GM10266 (cell line): Measurements from ENCODE around the gene PACS1.

ENCODE experiments used
- DNase-seq: peaks from one replicate; pipeline ENCODE4 v3.0.0; 2012; ENCODE audit errors: extremely low spot score
- TF ChIP-seq, protein P1 (sequence below): IDR thresholded peaks from 2 replicates; pipeline ENCODE4 v1.5.1; 2012; ENCODE audit warnings: mild to moderate bottlenecking, low read depth; ENCODE audit not compliant: control insufficient read depth, insufficient read depth; ENCODE audit errors: missing control alignments

Gene PACS1

DNA sequence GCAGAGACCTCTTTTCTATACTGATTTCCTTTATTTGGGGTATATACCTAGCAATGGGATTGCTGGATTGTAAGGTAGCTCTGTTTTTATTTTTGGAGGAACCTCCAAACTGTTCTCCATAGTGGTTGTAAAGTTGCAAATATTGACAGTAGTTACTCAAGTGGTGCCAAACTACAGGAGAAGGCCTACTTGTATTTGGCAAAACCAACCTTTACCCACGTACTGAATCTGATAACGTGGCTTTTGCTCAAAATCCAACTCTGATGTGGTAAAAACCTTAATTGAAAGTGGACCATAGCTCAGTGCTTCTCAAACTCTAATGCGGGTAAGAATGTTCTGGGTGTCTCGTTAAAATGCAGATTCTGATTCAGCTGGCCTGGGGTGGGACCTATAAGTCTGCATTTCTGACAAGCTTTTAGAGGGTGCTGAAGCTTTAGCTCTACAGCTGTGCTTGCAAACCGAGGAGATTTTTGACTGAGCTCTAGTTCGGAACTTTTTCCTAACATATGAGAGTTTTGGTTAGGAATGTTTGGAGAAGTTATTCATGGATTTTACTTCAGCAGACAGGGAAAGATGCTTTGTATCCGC is 69.8 kb downstream of the PACS1 start:
- TF ChIP-seq, protein P1, sequence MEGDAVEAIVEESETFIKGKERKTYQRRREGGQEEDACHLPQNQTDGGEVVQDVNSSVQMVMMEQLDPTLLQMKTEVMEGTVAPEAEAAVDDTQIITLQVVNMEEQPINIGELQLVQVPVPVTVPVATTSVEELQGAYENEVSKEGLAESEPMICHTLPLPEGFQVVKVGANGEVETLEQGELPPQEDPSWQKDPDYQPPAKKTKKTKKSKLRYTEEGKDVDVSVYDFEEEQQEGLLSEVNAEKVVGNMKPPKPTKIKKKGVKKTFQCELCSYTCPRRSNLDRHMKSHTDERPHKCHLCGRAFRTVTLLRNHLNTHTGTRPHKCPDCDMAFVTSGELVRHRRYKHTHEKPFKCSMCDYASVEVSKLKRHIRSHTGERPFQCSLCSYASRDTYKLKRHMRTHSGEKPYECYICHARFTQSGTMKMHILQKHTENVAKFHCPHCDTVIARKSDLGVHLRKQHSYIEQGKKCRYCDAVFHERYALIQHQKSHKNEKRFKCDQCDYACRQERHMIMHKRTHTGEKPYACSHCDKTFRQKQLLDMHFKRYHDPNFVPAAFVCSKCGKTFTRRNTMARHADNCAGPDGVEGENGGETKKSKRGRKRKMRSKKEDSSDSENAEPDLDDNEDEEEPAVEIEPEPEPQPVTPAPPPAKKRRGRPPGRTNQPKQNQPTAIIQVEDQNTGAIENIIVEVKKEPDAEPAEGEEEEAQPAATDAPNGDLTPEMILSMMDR, result no peak
- no peak for DNase-seq

DNA sequence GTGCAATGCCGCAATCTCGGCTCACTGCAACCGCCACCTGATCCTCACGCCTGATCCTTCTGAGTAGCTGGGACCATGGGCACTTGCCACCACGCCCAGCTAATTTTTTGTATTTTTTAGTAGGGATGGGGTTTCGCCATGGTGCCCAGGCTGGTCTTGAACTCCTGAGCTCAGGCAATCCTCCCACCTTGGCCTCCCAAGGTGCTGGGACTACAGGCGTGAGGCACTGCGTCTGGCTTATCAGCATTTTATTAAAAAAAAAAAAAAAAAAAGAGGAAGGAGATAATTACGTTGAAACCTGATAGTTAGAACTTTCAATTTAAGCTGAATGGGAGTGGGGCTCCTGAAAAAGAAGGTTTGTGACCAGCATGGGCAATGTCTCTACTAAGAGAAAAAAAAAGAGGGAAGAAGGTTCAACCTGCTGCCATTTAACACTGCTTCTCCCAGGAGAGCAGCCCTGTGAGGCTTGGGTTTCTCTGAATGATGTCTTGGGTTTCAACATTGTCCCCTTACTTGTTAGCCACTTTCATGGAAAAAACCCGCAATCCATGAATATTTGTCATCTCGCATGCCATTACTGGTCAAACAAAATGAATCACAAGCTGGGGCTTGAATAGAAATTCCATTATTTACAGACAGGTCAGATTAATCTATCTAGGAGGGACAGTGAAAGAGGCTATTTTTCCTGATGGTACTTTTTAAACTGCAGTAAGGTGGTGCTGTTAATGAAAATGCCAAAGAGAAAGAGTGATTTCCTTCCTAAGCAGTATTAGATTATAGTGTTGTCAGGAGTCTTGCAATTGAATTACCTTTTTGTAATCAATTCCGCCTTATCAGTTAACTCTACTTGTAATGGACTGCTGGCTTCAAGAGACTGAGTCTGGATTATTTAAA is 72.5 kb downstream of the PACS1 start:
- no peak for DNase-seq
- TF ChIP-seq, protein P1, result no peak

DNA sequence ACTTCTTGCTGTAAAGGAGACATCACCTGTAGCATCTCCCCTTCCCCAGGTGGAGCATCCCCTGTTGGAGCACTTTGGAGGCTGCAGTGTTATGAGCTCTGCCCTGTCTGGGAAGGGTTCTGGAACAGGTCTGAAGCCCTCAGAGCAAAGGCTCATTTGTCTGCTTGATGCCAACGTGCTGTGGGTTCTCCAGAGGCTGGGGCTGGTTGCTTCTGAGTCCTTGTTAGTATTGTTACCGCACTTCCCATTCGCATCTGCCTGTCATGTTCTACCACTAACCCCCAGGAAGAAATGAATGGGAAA is 73.1 kb downstream of the PACS1 start:
- TF ChIP-seq, protein P1, result no peak
- no peak for DNase-seq

DNA sequence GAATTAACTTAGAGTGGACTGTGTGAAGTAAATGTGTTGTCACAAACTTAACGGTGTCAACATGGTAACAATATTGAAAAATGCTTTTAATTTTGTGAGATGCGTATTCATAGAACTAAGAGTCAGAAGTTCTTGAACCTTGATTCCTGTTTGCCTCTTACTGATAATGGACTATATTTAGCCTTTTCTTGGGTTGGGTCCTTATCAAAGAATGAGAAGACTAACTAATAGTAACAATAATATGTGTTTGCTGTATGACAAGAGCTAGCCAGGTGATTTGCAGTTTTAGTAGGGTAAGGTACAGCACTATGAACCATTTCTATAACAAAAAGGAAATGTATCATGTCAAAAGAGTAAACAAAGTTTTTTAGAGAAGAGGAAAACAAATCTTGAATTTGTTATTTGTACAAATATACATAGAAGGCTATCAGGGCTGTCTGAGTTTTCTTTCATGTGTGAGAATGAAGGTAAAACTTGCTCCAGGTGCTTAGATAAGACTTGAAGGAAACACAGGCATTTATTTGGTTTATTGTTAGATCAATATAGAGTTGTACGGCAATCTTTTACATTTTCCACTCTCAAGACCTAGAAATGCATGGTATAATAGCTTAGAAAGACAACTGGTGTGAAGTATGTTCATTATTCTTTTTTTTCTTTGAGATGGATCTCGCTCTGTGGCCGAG is 74.1 kb downstream of the PACS1 start:
- no peak for DNase-seq
- TF ChIP-seq, protein P1, result no peak

DNA sequence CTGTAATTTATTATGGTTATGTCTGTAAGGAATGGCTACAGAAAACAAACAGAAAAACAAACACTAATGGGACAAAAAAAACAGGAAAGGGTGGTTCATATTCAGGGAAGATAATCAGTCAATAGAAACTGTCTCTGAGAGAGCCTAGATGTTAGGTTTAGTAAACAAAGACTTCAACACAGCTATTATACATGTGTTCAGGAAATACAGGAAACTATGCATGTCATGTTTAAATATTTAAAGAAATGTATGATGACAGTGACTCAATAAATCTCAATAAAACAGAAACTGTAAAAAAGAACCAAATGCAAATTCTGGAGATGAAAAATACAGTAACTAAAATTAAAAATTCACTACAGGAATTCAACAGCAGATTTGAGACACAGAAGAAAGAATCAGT is 76.0 kb downstream of the PACS1 start:
- DNase-seq, result no peak
- TF ChIP-seq, protein P1, result no peak

DNA sequence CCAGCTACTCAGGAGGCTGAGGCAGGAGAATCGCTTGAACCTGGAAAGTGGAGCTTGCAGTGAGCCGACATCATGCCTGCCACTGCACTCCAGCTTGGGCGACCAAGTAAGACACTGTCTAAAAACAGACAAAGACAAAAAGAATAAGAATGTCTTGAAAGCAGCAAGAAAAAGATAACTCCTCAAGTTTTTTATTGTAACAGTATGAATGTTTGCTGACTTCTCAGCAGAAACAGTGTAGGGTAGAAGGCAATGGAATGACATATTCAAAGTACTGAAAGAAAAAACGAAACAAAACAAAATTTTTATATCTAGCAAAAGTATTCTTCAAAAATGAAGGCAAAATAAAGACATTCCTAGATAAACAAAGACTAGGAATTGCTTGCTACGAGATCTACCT is 76.9 kb downstream of the PACS1 start:
- TF ChIP-seq, protein P1, result no peak
- no peak for DNase-seq

DNA sequence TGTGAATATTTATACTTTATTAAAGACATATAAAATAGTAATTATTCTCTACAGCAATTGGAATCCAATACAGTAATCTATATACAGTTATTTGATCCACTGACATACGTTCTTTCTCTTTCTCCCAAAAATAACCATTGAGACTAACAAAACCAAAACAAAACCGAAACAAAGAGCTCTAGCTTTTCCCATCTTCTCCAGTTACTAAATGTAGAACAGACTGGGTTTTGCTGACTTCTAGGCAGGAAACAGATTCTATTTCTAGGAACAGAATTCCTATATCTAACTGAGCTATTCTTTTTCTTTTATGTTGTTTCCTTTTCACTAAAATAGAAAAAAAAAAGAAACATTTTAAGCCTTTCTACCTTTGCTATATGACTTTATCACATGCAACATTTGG is 80.1 kb downstream of the PACS1 start:
- TF ChIP-seq, protein P1, result no peak
- DNase-seq, result no peak
